Measurements from ENCODE around the gene PAFAH1B1. TPM values are rescaled to one million over a fixed set of nuclear protein-coding genes. Genes with fewer than 3 reads are reported as not detected.
A peak's percentile ranks its signal among the peaks of the same experiment; 100 is the strongest.
"Not testable (repeated sequence)": the region's sequence is repeated elsewhere in the genome, so short reads cannot be mapped to it uniquely, and the experiment has no call there.

Gene PAFAH1B1
- 100 to 1,000 TPM; 164 to 173 TPM for total RNA-seq

DNA sequence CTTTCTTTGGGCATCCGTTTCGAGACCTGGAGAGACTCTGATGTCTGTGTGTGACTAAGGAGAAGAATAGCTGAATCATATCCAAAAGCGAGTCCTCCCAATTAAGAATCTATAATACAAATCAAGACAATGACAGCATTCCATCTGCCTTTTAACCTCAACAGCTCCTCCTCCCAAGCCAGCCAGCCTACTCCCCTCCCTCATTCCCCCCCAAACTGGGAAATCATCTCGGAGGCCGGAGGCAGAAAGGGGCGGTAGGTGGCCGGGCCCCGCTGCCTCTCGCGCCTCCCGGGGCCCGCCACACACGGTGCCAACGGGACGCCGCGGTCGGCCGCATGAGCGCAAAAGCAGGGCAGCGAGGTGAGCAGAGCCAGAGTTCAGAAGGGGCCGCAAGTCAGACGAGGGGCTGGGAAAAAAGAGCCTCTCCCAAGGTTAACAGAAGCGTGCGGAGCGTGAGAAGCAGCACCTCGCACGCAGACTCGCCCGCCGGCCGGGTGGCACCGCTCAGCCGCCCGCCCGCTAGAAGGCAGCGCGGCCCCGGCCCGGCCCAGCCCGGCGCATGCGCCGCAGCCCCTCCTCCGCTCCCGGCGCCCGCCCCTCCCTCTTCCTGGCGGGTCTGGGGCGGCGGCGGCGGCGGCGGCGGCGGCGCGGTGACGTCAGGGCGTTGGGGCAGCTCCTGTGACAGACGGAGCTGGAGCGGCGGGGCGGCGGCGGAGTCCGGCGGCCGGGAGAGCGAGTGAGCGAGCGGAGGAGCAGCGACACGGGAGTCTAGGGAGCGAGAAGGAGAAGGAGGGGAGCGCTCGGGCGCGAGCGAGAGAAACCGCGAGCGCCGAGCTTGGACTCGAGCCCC lies at the start of gene PAFAH1B1:
PAFAH1B1 (plus strand) TSS at position 684 of the 850 bp plus-strand sequence. CDS start 44,635 bp downstream, outside the sequence.
- peak; percentile 92 for DNase-seq
- Mint-ChIP-seq H3K4me1 (ENCODE audit: low read depth) (peaks cover 30% of the 10 kb centered on the region), H3K4me3 (peak within 1 kb of the TSS; percentile 93), H3K36me3 (ENCODE audit: low read depth) (peaks cover 8% of the 10 kb centered on the region), H3K27me3 (ENCODE audit: low read depth) (peaks cover 3% of the 10 kb centered on the region), H3K9me3 (ENCODE audit: insufficient read depth) (no peaks in the 10 kb centered on the region), H3K27ac (peak within 1 kb of the TSS; percentile 94)
- peak; percentile 85 for ATAC-seq
- POLR2A ChIA-PET, result interaction anchor here (0.6 to 2.7 kb wide), 4 partner anchors 80 to 117 kb away, joined by 3 to 10 read pairs (median 4); partner anchors contain the start of gene METTL16
- CTCF ChIA-PET, result interaction anchor here (0.6 to 2.0 kb wide), 4 partner anchors 81 to 211 kb away, joined by 3 to 8 read pairs (median 4); no protein-coding TSS in a partner anchor

- no peaks in the 10 kb centered on the region for H3K9me3 Mint-ChIP-seq (ENCODE audit: insufficient read depth)
- no peak overlapping the region for H3K27ac Mint-ChIP-seq
- CTCF ChIA-PET, result no interaction called here
- ATAC-seq, result no peak
- peaks cover 7% of the 10 kb centered on the region for H3K4me1 Mint-ChIP-seq (ENCODE audit: low read depth)
- H3K27me3 Mint-ChIP-seq (ENCODE audit: low read depth), result no peaks in the 10 kb centered on the region
- H3K4me3 Mint-ChIP-seq, result no peak overlapping the region
- no peaks in the 10 kb centered on the region for H3K36me3 Mint-ChIP-seq (ENCODE audit: low read depth)
- POLR2A ChIA-PET, result no interaction called here
- DNase-seq, result no peak
These were observed 48.1 kb upstream of the PAFAH1B1 start for GRCh38 chr17:2545393-2545792.

- ChIA-PET CTCF (no interaction called here), POLR2A (no interaction called here)
- H3K27me3 Mint-ChIP-seq (ENCODE audit: low read depth), result no peaks in the 10 kb centered on the region
- H3K4me3 Mint-ChIP-seq, result no peak overlapping the region
- no peak overlapping the region for H3K27ac Mint-ChIP-seq
- H3K4me1 Mint-ChIP-seq (ENCODE audit: low read depth), result peaks cover 5% of the 10 kb centered on the region
- H3K36me3 Mint-ChIP-seq (ENCODE audit: low read depth), result no peaks in the 10 kb centered on the region
- DNase-seq, result no peak
- ATAC-seq, result no peak
- no peaks in the 10 kb centered on the region for H3K9me3 Mint-ChIP-seq (ENCODE audit: insufficient read depth)
These were observed 46.3 kb upstream of the PAFAH1B1 start for GRCh38 chr17:2547176-2547575.

GRCh38 chr17:2548026-2548425 lies 45.4 kb upstream of the PAFAH1B1 start:
- H3K27ac Mint-ChIP-seq; POLR2A ChIA-PET; H3K9me3 Mint-ChIP-seq (ENCODE audit: insufficient read depth): not testable (repeated sequence)

DNA sequence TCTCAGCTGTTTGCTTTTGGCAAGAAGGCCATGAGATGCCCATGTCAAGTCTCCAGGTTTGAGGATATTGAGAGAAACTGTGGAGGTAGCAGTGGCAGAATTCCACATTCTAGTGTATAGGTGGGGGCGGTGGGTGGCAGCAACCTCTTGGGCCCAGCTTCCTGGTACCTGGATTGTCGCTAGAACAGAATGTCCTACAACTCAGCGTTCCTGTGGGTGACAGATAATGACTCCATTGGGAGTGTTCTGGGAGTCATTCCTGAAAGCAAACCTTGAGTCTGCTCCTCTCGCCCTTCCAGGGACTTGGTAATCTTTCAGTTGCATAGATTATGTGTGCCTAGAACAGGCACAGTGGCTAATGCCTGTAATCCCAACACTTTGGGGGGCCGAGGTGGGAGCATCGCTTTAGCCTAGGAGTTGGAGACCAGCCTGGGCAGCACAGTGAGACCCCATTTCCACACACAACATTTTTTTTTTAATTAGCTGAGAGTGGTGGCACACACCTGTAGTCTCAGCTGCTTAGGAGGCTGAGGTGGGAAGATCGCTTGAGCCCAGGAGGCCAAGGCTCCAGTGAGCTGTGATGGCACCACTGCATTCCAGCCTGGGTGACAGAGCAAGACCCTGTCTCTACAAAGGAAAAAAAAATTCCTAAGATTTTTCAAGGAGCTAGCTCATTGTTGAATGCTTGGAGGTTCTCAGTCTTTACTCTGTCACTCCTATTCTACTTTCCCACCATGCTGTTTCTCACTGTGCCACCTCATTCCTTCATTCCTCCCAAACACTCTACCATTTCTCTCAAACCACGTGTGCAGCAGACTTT lies 43.9 kb upstream of the PAFAH1B1 start:
- no peaks in the 10 kb centered on the region for H3K9me3 Mint-ChIP-seq (ENCODE audit: insufficient read depth)
- no peak for DNase-seq
- no peak for ATAC-seq
- no peaks in the 10 kb centered on the region for H3K27me3 Mint-ChIP-seq (ENCODE audit: low read depth)
- no peak overlapping the region for H3K27ac Mint-ChIP-seq
- ChIA-PET POLR2A (no interaction called here), CTCF (no interaction called here)
- no peaks in the 10 kb centered on the region for H3K4me1 Mint-ChIP-seq (ENCODE audit: low read depth)
- H3K4me3 Mint-ChIP-seq, result no peak overlapping the region
- no peaks in the 10 kb centered on the region for H3K36me3 Mint-ChIP-seq (ENCODE audit: low read depth)

More at GRCh38 chr17:2548026-2548425, 45.4 kb upstream of the PAFAH1B1 start:
- CTCF ChIA-PET; ATAC-seq; H3K4me1 Mint-ChIP-seq (ENCODE audit: low read depth); H3K27me3 Mint-ChIP-seq (ENCODE audit: low read depth); DNase-seq; H3K4me3 Mint-ChIP-seq; H3K36me3 Mint-ChIP-seq (ENCODE audit: low read depth): not testable (repeated sequence)

GRCh38 chr17:2551493-2551892 lies 42.0 kb upstream of the PAFAH1B1 start:
- no peaks in the 10 kb centered on the region for H3K4me1 Mint-ChIP-seq (ENCODE audit: low read depth)
- peaks cover 2% of the 10 kb centered on the region for H3K9me3 Mint-ChIP-seq (ENCODE audit: insufficient read depth)
- POLR2A ChIA-PET, result no interaction called here
- ATAC-seq (no peak), DNase-seq (no peak)
- H3K36me3 Mint-ChIP-seq (ENCODE audit: low read depth), result no peaks in the 10 kb centered on the region
- H3K4me3 Mint-ChIP-seq, result no peak overlapping the region
- H3K27ac Mint-ChIP-seq, result no peak overlapping the region
- CTCF ChIA-PET, result interaction anchor here (0.6 to 1.2 kb wide), 2 partner anchors 64 to 1071 kb away, joined by 3 read pairs; no protein-coding TSS in a partner anchor
- H3K27me3 Mint-ChIP-seq (ENCODE audit: low read depth), result peaks cover 2% of the 10 kb centered on the region

GRCh38 chr17:2551928-2552327 lies 41.5 kb upstream of the PAFAH1B1 start:
- Mint-ChIP-seq H3K27me3 (ENCODE audit: low read depth) (peaks cover 2% of the 10 kb centered on the region), H3K9me3 (ENCODE audit: insufficient read depth) (peaks cover 6% of the 10 kb centered on the region), H3K4me1 (ENCODE audit: low read depth) (no peaks in the 10 kb centered on the region), H3K36me3 (ENCODE audit: low read depth) (no peaks in the 10 kb centered on the region), H3K4me3 (no peak overlapping the region), H3K27ac (no peak overlapping the region)
- CTCF ChIA-PET, result interaction anchor here (0.6 to 1.2 kb wide), 2 partner anchors 65 to 1071 kb away, joined by 3 read pairs; no protein-coding TSS in a partner anchor
- DNase-seq (no peak), ATAC-seq (no peak)
- POLR2A ChIA-PET, result no interaction called here

DNA sequence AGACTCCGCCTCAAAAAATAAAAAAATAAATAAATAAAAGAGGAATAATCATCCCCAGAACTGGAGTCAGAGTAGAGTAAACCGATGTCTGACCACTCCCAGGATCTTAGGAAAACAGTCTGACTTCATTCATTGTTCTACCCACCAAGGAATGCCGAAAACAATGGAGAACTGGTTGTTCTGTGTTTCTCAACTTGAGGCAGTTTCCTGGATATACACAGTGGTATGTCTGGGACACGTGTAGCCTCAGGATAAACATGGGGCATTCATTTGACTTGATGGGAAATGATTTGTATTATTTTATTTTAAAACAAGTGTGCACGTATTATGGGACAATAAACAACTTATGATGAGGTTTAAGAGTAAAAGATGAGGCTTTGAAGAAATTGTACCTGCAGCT lies 32.8 kb upstream of the PAFAH1B1 start:
- DNase-seq, result no peak
- ChIA-PET POLR2A (no interaction called here), CTCF (no interaction called here)
- no peak overlapping the region for H3K4me3 Mint-ChIP-seq
- peaks cover 9% of the 10 kb centered on the region for H3K4me1 Mint-ChIP-seq (ENCODE audit: low read depth)
- H3K9me3 Mint-ChIP-seq (ENCODE audit: insufficient read depth), result peaks cover 11% of the 10 kb centered on the region
- no peak overlapping the region for H3K27ac Mint-ChIP-seq
- peaks cover 2% of the 10 kb centered on the region for H3K27me3 Mint-ChIP-seq (ENCODE audit: low read depth)
- ATAC-seq, result no peak
- H3K36me3 Mint-ChIP-seq (ENCODE audit: low read depth), result no peaks in the 10 kb centered on the region

GRCh38 chr17:2562162-2562858 lies 31.1 kb upstream of the PAFAH1B1 start:
- H3K27ac Mint-ChIP-seq, result no peak overlapping the region
- CTCF ChIA-PET, result interaction anchor here (0.5 kb wide), 1 partner anchor 146 kb away, joined by 3 read pairs; no protein-coding TSS in a partner anchor
- ATAC-seq, result no peak

GRCh38 chr17:2563061-2563460 lies 30.4 kb upstream of the PAFAH1B1 start:
- CTCF ChIA-PET, result no interaction called here
- POLR2A ChIA-PET, result no interaction called here
- Mint-ChIP-seq H3K4me1 (ENCODE audit: low read depth) (peaks cover 7% of the 10 kb centered on the region), H3K27me3 (ENCODE audit: low read depth) (no peaks in the 10 kb centered on the region), H3K9me3 (ENCODE audit: insufficient read depth) (peaks cover 5% of the 10 kb centered on the region), H3K36me3 (ENCODE audit: low read depth) (no peaks in the 10 kb centered on the region), H3K4me3 (no peak overlapping the region), H3K27ac (no peak overlapping the region)
- DNase-seq, result no peak
- ATAC-seq, result no peak

More at GRCh38 chr17:2562162-2562858, 31.1 kb upstream of the PAFAH1B1 start:
- POLR2A ChIA-PET, result interaction anchor here (0.6 kb wide), 1 partner anchor 82 kb away, joined by 3 read pairs; no protein-coding TSS in a partner anchor
- peaks cover 5% of the 10 kb centered on the region for H3K9me3 Mint-ChIP-seq (ENCODE audit: insufficient read depth)
- no peak overlapping the region for H3K4me3 Mint-ChIP-seq
- DNase-seq, result no peak
- H3K27me3 Mint-ChIP-seq (ENCODE audit: low read depth), result no peaks in the 10 kb centered on the region
- peaks cover 9% of the 10 kb centered on the region for H3K4me1 Mint-ChIP-seq (ENCODE audit: low read depth)
- no peaks in the 10 kb centered on the region for H3K36me3 Mint-ChIP-seq (ENCODE audit: low read depth)

DNA sequence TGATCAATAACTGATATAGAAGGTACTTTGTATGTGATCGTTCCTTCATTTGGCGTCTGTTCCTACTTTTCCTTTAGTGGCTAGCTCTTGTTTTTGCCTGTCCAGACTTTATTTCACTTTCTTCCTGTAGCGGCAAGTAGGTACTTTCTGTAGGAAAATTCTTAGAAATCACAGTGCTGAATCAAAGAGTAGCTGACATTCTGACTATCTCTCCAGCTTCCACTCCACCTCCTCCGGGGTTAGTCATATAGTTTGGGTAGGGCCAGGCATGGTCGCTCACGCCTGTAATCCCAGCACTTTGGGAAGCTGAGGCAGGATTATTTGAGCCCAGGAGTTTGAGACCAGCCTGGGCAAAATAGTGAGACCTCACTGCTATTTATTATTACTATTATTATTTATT lies 29.9 kb upstream of the PAFAH1B1 start:
- peaks cover 5% of the 10 kb centered on the region for H3K9me3 Mint-ChIP-seq (ENCODE audit: insufficient read depth)
- no peak overlapping the region for H3K27ac Mint-ChIP-seq
- no peaks in the 10 kb centered on the region for H3K27me3 Mint-ChIP-seq (ENCODE audit: low read depth)
- DNase-seq (no peak), ATAC-seq (no peak)
- CTCF ChIA-PET, result no interaction called here
- POLR2A ChIA-PET, result interaction anchor here (0.7 kb wide), 1 partner anchor 17 kb away, joined by 4 read pairs; no protein-coding TSS in a partner anchor
- no peak overlapping the region for H3K4me3 Mint-ChIP-seq
- peaks cover 3% of the 10 kb centered on the region for H3K4me1 Mint-ChIP-seq (ENCODE audit: low read depth)
- H3K36me3 Mint-ChIP-seq (ENCODE audit: low read depth), result no peaks in the 10 kb centered on the region

Measured in activated CD8-positive, alpha-beta T cell treated with anti-CD3 and anti-CD28 coated beads, Interleukin-2, amount 10 ng/mL, durations not matched to agents 7 days and 5 days (primary cell).